DND-41 (cell line): ENCODE data around the gene GLCE.

Experiments used
- EZH2 ChIP-seq: IDR thresholded peaks from 3 replicates; pipeline ENCODE4 v1.6.1; 2012; ENCODE audit warnings: borderline replicate concordance, low read depth, mild to moderate bottlenecking, moderate library complexity, low read length, inconsistent platforms; ENCODE audit not compliant: severe bottlenecking
- TF ChIP-seq, protein P1 (sequence below): IDR thresholded peaks from 2 replicates; pipeline ENCODE4 v1.5.1; 2012; ENCODE audit warnings: borderline replicate concordance, low read length, moderate library complexity, mild to moderate bottlenecking; ENCODE audit not compliant: poor library complexity, severe bottlenecking; ENCODE audit errors: extremely low read depth

GRCh38 chr15:69316291-69316690 is 155.9 kb downstream of the GLCE start:
- TF ChIP-seq, protein P1, sequence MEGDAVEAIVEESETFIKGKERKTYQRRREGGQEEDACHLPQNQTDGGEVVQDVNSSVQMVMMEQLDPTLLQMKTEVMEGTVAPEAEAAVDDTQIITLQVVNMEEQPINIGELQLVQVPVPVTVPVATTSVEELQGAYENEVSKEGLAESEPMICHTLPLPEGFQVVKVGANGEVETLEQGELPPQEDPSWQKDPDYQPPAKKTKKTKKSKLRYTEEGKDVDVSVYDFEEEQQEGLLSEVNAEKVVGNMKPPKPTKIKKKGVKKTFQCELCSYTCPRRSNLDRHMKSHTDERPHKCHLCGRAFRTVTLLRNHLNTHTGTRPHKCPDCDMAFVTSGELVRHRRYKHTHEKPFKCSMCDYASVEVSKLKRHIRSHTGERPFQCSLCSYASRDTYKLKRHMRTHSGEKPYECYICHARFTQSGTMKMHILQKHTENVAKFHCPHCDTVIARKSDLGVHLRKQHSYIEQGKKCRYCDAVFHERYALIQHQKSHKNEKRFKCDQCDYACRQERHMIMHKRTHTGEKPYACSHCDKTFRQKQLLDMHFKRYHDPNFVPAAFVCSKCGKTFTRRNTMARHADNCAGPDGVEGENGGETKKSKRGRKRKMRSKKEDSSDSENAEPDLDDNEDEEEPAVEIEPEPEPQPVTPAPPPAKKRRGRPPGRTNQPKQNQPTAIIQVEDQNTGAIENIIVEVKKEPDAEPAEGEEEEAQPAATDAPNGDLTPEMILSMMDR, result no peak
- TF ChIP-seq EZH2, result no peak
